ENCODE data around the gene PIN4.
A peak's percentile ranks its signal among the peaks of the same experiment; 100 is the strongest.
"Not testable (repeated sequence)": the region's sequence is repeated elsewhere in the genome, so short reads cannot be mapped to it uniquely, and the experiment has no call there.

PIN4 gene

GRCh38 chrX:72181178-72182125 is at the start of gene PIN4:
Gene PIN4, plus strand, starts transcription at chrX:72181757. Its CDS starts 29 bp downstream, at chrX:72181786.
- DNase-seq: peak; percentile 63 to 66 (median 65)

- no peak for DNase-seq
Measured at GRCh38 chrX:72132456-72132855, 49.1 kb upstream of the PIN4 start.

GRCh38 chrX:72133851-72134546 is 47.6 kb upstream of the PIN4 start:
- DNase-seq: no peak

GRCh38 chrX:72137846-72138495 is 43.6 kb upstream of the PIN4 start:
- no peak for DNase-seq

GRCh38 chrX:72139538-72139937 is 42.0 kb upstream of the PIN4 start:
- no peak for DNase-seq

GRCh38 chrX:72141372-72142004 is 40.1 kb upstream of the PIN4 start:
- no peak for DNase-seq

- no peak for DNase-seq
Measured at GRCh38 chrX:72142094-72142793, 39.3 kb upstream of the PIN4 start.

- no peak for DNase-seq
Measured at GRCh38 chrX:72142794-72143608, 38.6 kb upstream of the PIN4 start.

- no peak for DNase-seq
Measured at GRCh38 chrX:72143609-72143907, 38.0 kb upstream of the PIN4 start.

- no peak for DNase-seq
Measured at GRCh38 chrX:72145181-72145580, 36.4 kb upstream of the PIN4 start.

- DNase-seq: no peak
Measured at GRCh38 chrX:72146527-72146926, 35.0 kb upstream of the PIN4 start.

- DNase-seq: no peak
Measured at GRCh38 chrX:72158773-72159172, 22.8 kb upstream of the PIN4 start.

GRCh38 chrX:72159769-72160168 is 21.8 kb upstream of the PIN4 start:
- DNase-seq: no peak

GRCh38 chrX:72165551-72165950 is 16.0 kb upstream of the PIN4 start:
- DNase-seq: no peak

- peak in 1 of 4 experiments; percentile 2 for DNase-seq
Measured at GRCh38 chrX:72169008-72169728, 12.4 kb upstream of the PIN4 start.

GRCh38 chrX:72176289-72176688 is 5.3 kb upstream of the PIN4 start:
- DNase-seq: not testable (repeated sequence)

- DNase-seq: no peak
Measured at GRCh38 chrX:72176981-72177380, 4.6 kb upstream of the PIN4 start.

- DNase-seq: no peak
Measured at GRCh38 chrX:72180539-72180938, 1.0 kb upstream of the PIN4 start.

- DNase-seq: no peak
Measured at GRCh38 chrX:72182924-72183323, 1.4 kb downstream of the PIN4 start.

- DNase-seq: no peak
Measured at GRCh38 chrX:72201836-72202536, 20.4 kb downstream of the PIN4 start.

Measured in activated CD4-positive, CD25-positive, alpha-beta regulatory T cell (primary cell).